Effector memory CD4-positive, alpha-beta T cell (primary cell): ENCODE data around the gene CEP55.

Experiments used
- DNase-seq, 3 donors: peaks; one replicate each; pipeline ENCODE4 v3.0.0-alpha.2; 2020
- H3K27ac ChIP-seq: 2 replicates; pipeline ENCODE4 v1.7.0; 2013; ENCODE audit warnings: mild to moderate bottlenecking, low read length, moderate library complexity; ENCODE audit not compliant: insufficient read depth, poor library complexity, severe bottlenecking
- H3K27me3 ChIP-seq: replicated peaks from 2 replicates; pipeline ENCODE4 v1.7.0; 2013; ENCODE audit warnings: mild to moderate bottlenecking, low read length; ENCODE audit not compliant: insufficient read depth, control insufficient read depth, poor library complexity, severe bottlenecking
- H3K36me3 ChIP-seq: 2 replicates; pipeline ENCODE4 v1.7.0; 2013; ENCODE audit warnings: mild to moderate bottlenecking, low read length, moderate library complexity; ENCODE audit not compliant: control insufficient read depth, insufficient read depth
- H3K4me1 ChIP-seq: 2 replicates; pipeline ENCODE4 v1.7.0; 2013; ENCODE audit warnings: low read length, mild to moderate bottlenecking; ENCODE audit not compliant: control insufficient read depth, insufficient read depth, poor library complexity, severe bottlenecking
- H3K4me3 ChIP-seq: 2 replicates; pipeline ENCODE4 v1.7.0; 2013; ENCODE audit warnings: low read length, low read depth, mild to moderate bottlenecking; ENCODE audit not compliant: insufficient read depth, poor library complexity, severe bottlenecking
- H3K9me3 ChIP-seq: 2 replicates; pipeline ENCODE4 v1.7.0; 2013; ENCODE audit warnings: mild to moderate bottlenecking, low read length, moderate library complexity; ENCODE audit not compliant: control insufficient read depth

Gene CEP55

DNA sequence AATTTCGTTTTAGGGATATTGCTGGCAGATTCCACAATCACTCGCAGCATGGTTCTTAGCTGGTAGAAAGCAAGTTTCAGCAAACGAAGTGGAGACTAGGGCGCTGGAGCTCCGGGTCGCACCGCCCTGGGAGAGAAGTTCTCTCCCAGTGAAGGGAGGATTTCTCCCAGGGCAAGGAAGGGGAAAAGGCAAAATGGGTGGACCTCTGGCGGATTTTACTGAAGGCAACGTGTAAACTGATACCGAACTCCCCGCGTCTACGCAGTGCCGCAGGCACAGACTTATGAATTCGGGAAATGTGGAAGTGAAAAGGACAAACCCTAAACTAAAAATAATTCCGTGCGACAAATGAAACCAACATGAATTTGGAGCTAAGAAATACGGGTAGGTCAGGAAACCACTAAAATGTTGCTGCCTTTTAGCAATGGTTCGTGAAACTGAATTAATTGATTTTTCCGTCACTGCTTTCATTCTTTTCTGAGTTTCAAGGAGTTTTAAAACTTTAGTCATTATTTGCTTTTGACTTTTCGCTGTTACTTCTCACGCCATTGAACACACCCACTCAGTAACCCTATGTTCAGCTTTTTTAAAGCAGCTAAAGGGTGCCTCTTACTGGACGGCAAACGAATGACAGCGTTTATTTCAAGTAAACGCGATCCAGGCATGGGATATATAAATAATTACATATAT lies 14.1 kb upstream of the CEP55 start, which contains the start of gene MYOF:
MYOF (minus strand) TSS at position 190 of the 690 bp plus-strand sequence; CDS start at position 50, 140 bp downstream.
- Histone ChIP-seq H3K27ac (no peak within 1 kb of the TSS), H3K4me3 (peak within 1 kb of the TSS; percentile 47), H3K4me1 (peaks cover 6% of the 10 kb centered on the region), H3K27me3 (no peaks in the 10 kb centered on the region), H3K9me3 (no peaks in the 10 kb centered on the region), H3K36me3 (no peaks in the 10 kb centered on the region)
- peak in 2 of 3 donors; percentile 12 to 29 for DNase-seq

GRCh38 chr10:93485690-93486089 lies 10.7 kb upstream of the CEP55 start:
- Histone ChIP-seq H3K27me3 (no peaks in the 10 kb centered on the region), H3K36me3 (no peaks in the 10 kb centered on the region), H3K4me1 (peaks cover 6% of the 10 kb centered on the region), H3K9me3 (no peaks in the 10 kb centered on the region), H3K27ac (no peak overlapping the region), H3K4me3 (no peak overlapping the region)
- no peak for DNase-seq

DNA sequence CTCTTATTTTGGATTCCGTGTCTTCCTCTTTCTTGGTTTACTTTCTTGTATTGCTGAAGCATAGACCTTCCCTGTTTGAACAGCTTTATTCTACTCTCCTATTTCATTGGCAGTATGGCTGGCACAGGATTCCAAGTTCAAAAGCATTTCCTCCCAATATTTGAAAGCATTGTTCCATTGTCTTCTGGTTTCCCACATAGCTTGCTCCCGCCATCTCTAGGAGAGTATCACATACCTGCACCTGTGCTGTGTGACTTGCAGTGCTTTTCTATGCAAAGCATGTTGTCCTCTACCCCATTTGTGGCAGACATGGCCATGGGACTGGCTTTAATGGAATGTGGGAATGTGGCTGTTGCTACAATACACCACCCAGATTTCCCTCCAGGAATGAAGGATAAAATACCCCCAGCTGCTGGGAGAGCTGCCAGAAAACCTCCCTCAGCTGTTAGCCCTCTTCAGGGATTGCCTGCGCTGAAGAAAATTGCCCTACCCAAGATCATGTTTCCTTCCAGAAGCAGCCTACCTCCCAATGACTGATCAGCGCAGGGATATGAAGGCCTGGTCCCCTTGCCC lies 7.4 kb upstream of the CEP55 start:
- DNase-seq, result no peak

GRCh38 chr10:93491602-93492121 lies 4.8 kb upstream of the CEP55 start:
- Histone ChIP-seq H3K4me3 (no peak overlapping the region), H3K27ac (no peak overlapping the region), H3K36me3 (no peaks in the 10 kb centered on the region), H3K27me3 (no peaks in the 10 kb centered on the region), H3K4me1 (peaks cover 4% of the 10 kb centered on the region), H3K9me3 (no peaks in the 10 kb centered on the region)
- no peak for DNase-seq

More for the DNA sequence above, 7.4 kb upstream of the CEP55 start:
- no peak overlapping the region for H3K27ac ChIP-seq
- H3K4me3 ChIP-seq, result no peak overlapping the region
- H3K4me1 ChIP-seq, result no peaks in the 10 kb centered on the region
- H3K36me3 ChIP-seq, result no peaks in the 10 kb centered on the region
- H3K27me3 ChIP-seq, result no peaks in the 10 kb centered on the region
- no peaks in the 10 kb centered on the region for H3K9me3 ChIP-seq

- Histone ChIP-seq H3K9me3 (no peaks in the 10 kb centered on the region), H3K27ac (no peak overlapping the region), H3K4me1 (peaks cover 4% of the 10 kb centered on the region), H3K4me3 (no peak overlapping the region), H3K27me3 (no peaks in the 10 kb centered on the region), H3K36me3 (no peaks in the 10 kb centered on the region)
- no peak for DNase-seq
These were observed 3.2 kb upstream of the CEP55 start for GRCh38 chr10:93493162-93493561.

- Histone ChIP-seq H3K27me3 (no peaks in the 10 kb centered on the region), H3K36me3 (no peaks in the 10 kb centered on the region), H3K9me3 (no peaks in the 10 kb centered on the region), H3K4me3 (no peak overlapping the region), H3K27ac (no peak overlapping the region), H3K4me1 (peaks cover 4% of the 10 kb centered on the region)
- no peak for DNase-seq
These were observed 1.9 kb upstream of the CEP55 start for GRCh38 chr10:93494494-93494893.

DNA sequence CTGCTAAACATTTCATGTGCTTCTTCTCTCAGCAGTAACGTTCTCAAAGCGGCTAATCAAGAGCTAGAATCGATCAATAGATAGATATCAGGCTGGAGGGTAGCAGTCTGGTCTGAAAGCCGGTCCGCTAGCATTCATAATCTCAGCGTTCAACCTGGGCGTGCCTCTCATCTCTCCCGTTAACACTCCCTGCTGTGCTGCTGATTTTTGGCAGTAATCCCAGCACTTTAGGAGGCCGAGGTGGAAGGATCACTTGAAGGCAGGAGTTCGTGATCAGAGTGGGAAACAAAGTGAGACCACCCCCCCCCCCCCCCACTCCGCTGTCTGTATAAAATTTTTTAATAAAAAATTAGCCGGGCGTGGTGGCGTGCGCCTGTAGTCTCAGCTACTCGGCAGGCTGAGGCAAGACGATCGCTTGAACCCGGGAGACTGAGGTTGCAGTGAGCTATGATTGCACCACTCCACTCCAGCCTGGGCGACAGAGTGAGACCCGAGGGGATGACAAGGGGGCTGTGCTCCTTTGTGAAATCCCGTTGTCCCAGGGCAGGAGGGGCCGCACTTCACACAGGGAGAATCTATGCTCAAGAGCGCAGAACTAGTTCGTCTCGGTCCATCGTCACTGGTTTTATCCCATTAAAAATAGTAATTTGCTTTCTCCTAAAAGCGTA lies 624 bp upstream of the CEP55 start:
- no peaks in the 10 kb centered on the region for H3K9me3 ChIP-seq
- no peaks in the 10 kb centered on the region for H3K27me3 ChIP-seq
- peak overlapping the region; percentile 88 for H3K4me3 ChIP-seq
- peak in 1 of 3 donors; percentile 7 for DNase-seq
- H3K36me3 ChIP-seq, result no peaks in the 10 kb centered on the region
- peaks cover 4% of the 10 kb centered on the region for H3K4me1 ChIP-seq
- H3K27ac ChIP-seq, result peak overlapping the region; percentile 48

GRCh38 chr10:93498166-93498565 lies 1.8 kb downstream of the CEP55 start:
- no peak overlapping the region for H3K4me3 ChIP-seq
- peaks cover 4% of the 10 kb centered on the region for H3K4me1 ChIP-seq
- no peaks in the 10 kb centered on the region for H3K36me3 ChIP-seq
- no peaks in the 10 kb centered on the region for H3K27me3 ChIP-seq
- no peaks in the 10 kb centered on the region for H3K9me3 ChIP-seq
- no peak overlapping the region for H3K27ac ChIP-seq
- no peak for DNase-seq

- H3K27me3 ChIP-seq, result no peaks in the 10 kb centered on the region
- no peak overlapping the region for H3K4me3 ChIP-seq
- no peaks in the 10 kb centered on the region for H3K9me3 ChIP-seq
- no peak overlapping the region for H3K27ac ChIP-seq
- H3K4me1 ChIP-seq, result no peaks in the 10 kb centered on the region
- no peaks in the 10 kb centered on the region for H3K36me3 ChIP-seq
- DNase-seq, result no peak
These were observed 5.2 kb downstream of the CEP55 start for GRCh38 chr10:93501650-93502049.

DNA sequence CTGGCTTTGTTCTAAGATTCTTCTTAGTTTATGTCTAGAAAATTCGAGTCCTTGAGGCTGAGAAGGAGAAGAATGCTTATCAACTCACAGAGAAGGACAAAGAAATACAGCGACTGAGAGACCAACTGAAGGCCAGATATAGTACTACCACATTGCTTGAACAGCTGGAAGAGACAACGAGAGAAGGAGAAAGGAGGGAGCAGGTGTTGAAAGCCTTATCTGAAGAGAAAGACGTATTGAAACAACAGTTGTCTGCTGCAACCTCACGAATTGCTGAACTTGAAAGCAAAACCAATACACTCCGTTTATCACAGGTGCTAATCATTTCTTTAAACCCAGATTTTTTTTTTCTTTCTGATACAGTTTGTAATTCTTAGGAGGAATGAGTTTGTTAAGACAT lies 6.7 kb downstream of the CEP55 start:
- Histone ChIP-seq H3K9me3 (no peaks in the 10 kb centered on the region), H3K36me3 (no peaks in the 10 kb centered on the region), H3K4me1 (no peaks in the 10 kb centered on the region), H3K27me3 (no peaks in the 10 kb centered on the region), H3K27ac (no peak overlapping the region), H3K4me3 (no peak overlapping the region)
- no peak for DNase-seq
